Hepatocyte (in vitro differentiated cells): ENCODE data around the gene RPP21. TPM values are rescaled to one million over a fixed set of nuclear protein-coding genes. Genes with fewer than 3 reads are reported as not detected.

Experiments
- DNase-seq: peaks from one replicate; pipeline ENCODE4 v3.0.0-alpha.2; 2016; ENCODE audit warnings: low spot score
- H2AFZ ChIP-seq: fragments of 200-600 bp; sonication (generic); 2 replicates; pipeline ENCODE4 v1.6.0; 2016; ENCODE audit warnings: antibody characterized with exemption, mild to moderate bottlenecking
- H3K27ac ChIP-seq: fragments of 200-600 bp; sonication (generic); 2 replicates; pipeline ENCODE4 v1.5.1; 2016; ENCODE audit warnings: mild to moderate bottlenecking
- H3K27me3 ChIP-seq: fragments of 200-600 bp; sonication (generic); 2 replicates; pipeline ENCODE4 v1.6.1; 2016
- H3K36me3 ChIP-seq: fragments of 200-600 bp; sonication (generic); replicated peaks from 2 replicates; pipeline ENCODE4 v1.5.1; 2016; ENCODE audit warnings: low read depth; ENCODE audit not compliant: insufficient read depth
- H3K4me1 ChIP-seq: fragments of 200-600 bp; sonication (generic); 2 replicates; pipeline ENCODE4 v1.5.1; 2016; ENCODE audit warnings: mild to moderate bottlenecking, moderate library complexity; ENCODE audit not compliant: insufficient read depth
- H3K4me2 ChIP-seq: fragments of 200-600 bp; sonication (generic); 2 replicates; pipeline ENCODE4 v1.6.0; 2016
- H3K4me3 ChIP-seq: fragments of 200-600 bp; sonication (generic); 2 replicates; pipeline ENCODE4 v1.5.1; 2016; ENCODE audit warnings: mild to moderate bottlenecking
- H3K79me2 ChIP-seq: fragments of 200-600 bp; sonication (generic); 2 replicates; pipeline ENCODE4 v1.6.0; 2017; ENCODE audit warnings: mild to moderate bottlenecking
- H3K9me2 ChIP-seq: fragments of 200-600 bp; sonication (generic); replicated peaks from 2 replicates; pipeline ENCODE4 v1.6.0; 2017; ENCODE audit warnings: mild to moderate bottlenecking; ENCODE audit not compliant: insufficient read depth
- H3K9me3 ChIP-seq: fragments of 200-600 bp; sonication (generic); 2 replicates; pipeline ENCODE4 v1.5.1; 2016; ENCODE audit warnings: low read depth, mild to moderate bottlenecking
- H4K20me1 ChIP-seq: fragments of 200-600 bp; sonication (generic); 2 replicates; pipeline ENCODE4 v1.6.0; 2016; ENCODE audit warnings: mild to moderate bottlenecking; ENCODE audit not compliant: insufficient read depth, poor library complexity, severe bottlenecking
- CTCF ChIP-seq: fragments of 200-600 bp; sonication (generic); IDR thresholded peaks from 2 replicates; pipeline ENCODE4 v1.5.1; 2016; ENCODE audit warnings: antibody characterized with exemption, mild to moderate bottlenecking; ENCODE audit not compliant: poor library complexity
- EZH2 ChIP-seq: fragments of 200-600 bp; sonication (generic); IDR thresholded peaks from 2 replicates; pipeline ENCODE4 v1.6.1; 2016; ENCODE audit warnings: antibody characterized with exemption, mild to moderate bottlenecking, borderline replicate concordance
- EZH2phosphoT487 ChIP-seq: fragments of 200-600 bp; sonication (generic); IDR thresholded peaks from one replicate; pipeline ENCODE4 v1.6.1; 2018; ENCODE audit warnings: antibody characterized with exemption, mild to moderate bottlenecking, low read depth, moderate library complexity; ENCODE audit not compliant: unreplicated experiment, severe bottlenecking
- WGBS: methylation state at CpG from one replicate; pipeline ENCODE4 v1.1.6; 2016; ENCODE audit warnings: low lambda C conversion rate; ENCODE audit errors: missing lambda C conversion rate; 5-methylcytosine and 5-hydroxymethylcytosine counted together
- polyA plus RNA-seq: library from polyadenylated mRNA; unstranded; fragments of >200 nt; fragmentation: Nextera tagmentation; extraction: Ambion mirVana; gene quantifications from 2 replicates; pipeline ENCODE4 v1.2.1, GENCODE V29; 2016
- small RNA-seq: library from RNA; depleted of rRNA; stranded (forward); fragments of <200 nt; gene quantifications from one replicate; pipeline ENCODE3, GENCODE V24; 2014
- total RNA-seq: library from RNA; depleted of rRNA; stranded (reverse); fragments of >200 nt; gene quantifications from 2 replicates; pipeline ENCODE4 v1.2.3, GENCODE V29; 2014

RPP21 gene
- total and polyA plus RNA-seq, 2 experiments from 2014 or later = 40.8 to 87.2 TPM

GRCh38 chr6:30394139-30394538 is 49.2 kb downstream of the RPP21 start:
- H3K27me3 ChIP-seq = peaks cover 61% of the 10 kb centered on the region
- DNase-seq = no peak

More at GRCh38 chr6:30394139-30394538, 49.2 kb downstream of the RPP21 start:
- H3K79me2 ChIP-seq = no peaks in the 10 kb centered on the region
- H3K36me3 ChIP-seq = no peaks in the 10 kb centered on the region
- H3K9me3 ChIP-seq = no peaks in the 10 kb centered on the region
- no peak overlapping the region for H2AFZ ChIP-seq
- H3K4me3 ChIP-seq = no peak overlapping the region
- WGBS = 60% methylated on average over 5 of the region's 5 CpGs
- H4K20me1 ChIP-seq = no peaks in the 10 kb centered on the region
- no peaks in the 10 kb centered on the region for H3K4me1 ChIP-seq
- no peak overlapping the region for H3K27ac ChIP-seq
- H3K4me2 ChIP-seq = no peak overlapping the region
- no peaks in the 10 kb centered on the region for H3K9me2 ChIP-seq
- TF ChIP-seq EZH2 (no peak), EZH2phosphoT487 (no peak), CTCF (no peak)

Small RNA genes within 50 kb of the gene (small RNA-seq; reads per million reads assigned to genes)
- gene HLA-N = not detected

Other genes starting within 250 kb of the RPP21 start
- 6.3 and 7.7 TPM in 2 replicates for gene TRIM31, start 232.1 kb upstream of the RPP21 start, total RNA-seq
- 5.0 and 10.1 TPM in 2 replicates for gene TRIM31, start 232.1 kb upstream of the RPP21 start, polyA plus RNA-seq
- gene TRIM40, start 209.0 kb upstream of the RPP21 start, total RNA-seq = 0.40 and 1.0 TPM in 2 replicates
- 0.34 and 2.2 TPM in 2 replicates for gene TRIM40, start 209.0 kb upstream of the RPP21 start, polyA plus RNA-seq
- 0.12 and 0.27 TPM in 2 replicates for gene TRIM10, start 183.9 kb upstream of the RPP21 start, total RNA-seq
- gene TRIM10, start 183.9 kb upstream of the RPP21 start, polyA plus RNA-seq = 0.16 and 1.1 TPM in 2 replicates
- gene TRIM15, start 181.6 kb upstream of the RPP21 start, total RNA-seq = 2.6 and 3.6 TPM in 2 replicates
- 1.2 and 1.5 TPM in 2 replicates for gene TRIM15, start 181.6 kb upstream of the RPP21 start, polyA plus RNA-seq
- gene TRIM26, start 131.8 kb upstream of the RPP21 start, total RNA-seq = 37.2 and 42.3 TPM in 2 replicates
- gene TRIM26, start 131.8 kb upstream of the RPP21 start, polyA plus RNA-seq = 27.2 and 29.3 TPM in 2 replicates
- 7.0 and 7.8 TPM in 2 replicates for gene TRIM39, start 18.2 kb upstream of the RPP21 start, total RNA-seq
- gene TRIM39, start 18.2 kb upstream of the RPP21 start, polyA plus RNA-seq = 6.3 and 8.8 TPM in 2 replicates
- 155 and 158 TPM in 2 replicates for gene HLA-E, start 144.4 kb downstream of the RPP21 start, total RNA-seq
- 141 and 163 TPM in 2 replicates for gene HLA-E, start 144.4 kb downstream of the RPP21 start, polyA plus RNA-seq
- 29.5 and 33.2 TPM in 2 replicates for gene GNL1, start 211.3 kb downstream of the RPP21 start, total RNA-seq
- gene GNL1, start 211.3 kb downstream of the RPP21 start, polyA plus RNA-seq = 81.1 and 101 TPM in 2 replicates
- gene PRR3, start 212.1 kb downstream of the RPP21 start, total RNA-seq = 10.1 and 10.8 TPM in 2 replicates
- gene PRR3, start 212.1 kb downstream of the RPP21 start, polyA plus RNA-seq = 7.8 and 9.3 TPM in 2 replicates
- gene ABCF1, start 226.3 kb downstream of the RPP21 start, total RNA-seq = 36.5 and 44.1 TPM in 2 replicates
- 62.0 and 71.3 TPM in 2 replicates for gene ABCF1, start 226.3 kb downstream of the RPP21 start, polyA plus RNA-seq